ENCODE data around the gene KRTAP5-9.

KRTAP5-9 gene

GRCh38 chr11:71542382-71542781 lies 5.8 kb upstream of the KRTAP5-9 start:
- no peak for DNase-seq (ENCODE audit: low read depth)
- TF ChIP-seq CTCF (IDR thresholded peaks at IDR 0.05; ENCODE audit: insufficient read depth, low read depth, low read length, missing control alignments) = no peak
- H3K4me3 ChIP-seq (ENCODE audit: low read length) = no peak overlapping the region

GRCh38 chr11:71542879-71543777 lies 5.1 kb upstream of the KRTAP5-9 start:
- no peak for DNase-seq (ENCODE audit: low read depth)
- no peak overlapping the region for H3K4me3 ChIP-seq (ENCODE audit: low read length)
- TF ChIP-seq CTCF (IDR thresholded peaks at IDR 0.05; ENCODE audit: insufficient read depth, low read depth, low read length, missing control alignments) = no peak

GRCh38 chr11:71543866-71544265 lies 4.4 kb upstream of the KRTAP5-9 start:
- TF ChIP-seq CTCF (IDR thresholded peaks at IDR 0.05; ENCODE audit: insufficient read depth, low read depth, low read length, missing control alignments) = no peak
- no peak for DNase-seq (ENCODE audit: low read depth)
- H3K4me3 ChIP-seq (ENCODE audit: low read length) = no peak overlapping the region

GRCh38 chr11:71544525-71545214 lies 3.5 kb upstream of the KRTAP5-9 start:
- no peak overlapping the region for H3K4me3 ChIP-seq (ENCODE audit: low read length)
- no peak for DNase-seq (ENCODE audit: low read depth)
- TF ChIP-seq CTCF (IDR thresholded peaks at IDR 0.05; ENCODE audit: insufficient read depth, low read depth, low read length, missing control alignments) = no peak

GRCh38 chr11:71545405-71545966 lies 2.7 kb upstream of the KRTAP5-9 start:
- no peak for TF ChIP-seq CTCF (IDR thresholded peaks at IDR 0.05; ENCODE audit: insufficient read depth, low read depth, low read length, missing control alignments)
- H3K4me3 ChIP-seq (ENCODE audit: low read length) = no peak overlapping the region
- no peak for DNase-seq (ENCODE audit: low read depth)

GRCh38 chr11:71548716-71549151 lies 514 bp downstream of the KRTAP5-9 start:
- TF ChIP-seq CTCF (IDR thresholded peaks at IDR 0.05; ENCODE audit: insufficient read depth, low read depth, low read length, missing control alignments) = no peak
- no peak for DNase-seq (ENCODE audit: low read depth)
- H3K4me3 ChIP-seq (ENCODE audit: low read length) = no peak overlapping the region

Measured in epithelial cell of esophagus (primary cell).